GM19395 (cell line): Measurements from ENCODE around the gene DEFB131B.
"Not testable (repeated sequence)": the region's sequence is repeated elsewhere in the genome, so short reads cannot be mapped to it uniquely, and the experiment has no call there.

Source experiments
- ATAC-seq: cut with Tn5 transposase; IDR thresholded peaks from one replicate; pipeline ENCODE4 v1.9.1; 2021; ENCODE audit warnings: mild to moderate bottlenecking, moderate library complexity; ENCODE audit not compliant: unreplicated experiment

Gene DEFB131B

GRCh38 chr11:71910775-71911174 lies 32.5 kb downstream of the DEFB131B start:
- not testable (repeated sequence) for ATAC-seq

- not testable (repeated sequence) for ATAC-seq
Observed at GRCh38 chr11:71911321-71911985, 33.2 kb downstream of the DEFB131B start.

GRCh38 chr11:71911986-71912340 lies 33.7 kb downstream of the DEFB131B start:
- not testable (repeated sequence) for ATAC-seq

GRCh38 chr11:71913756-71914526 lies 35.7 kb downstream of the DEFB131B start:
- no peak for ATAC-seq

GRCh38 chr11:71914617-71915189 lies 36.5 kb downstream of the DEFB131B start:
- no peak for ATAC-seq

- no peak for ATAC-seq
Observed at GRCh38 chr11:71917646-71918140, 39.4 kb downstream of the DEFB131B start.

- peak; percentile 81 for ATAC-seq
Observed at GRCh38 chr11:71927820-71928736, 49.8 kb downstream of the DEFB131B start, which contains the start of gene XNDC1N. Gene XNDC1N (minus strand): TSS chr11:71928594. CDS start chr11:71923353, 5,241 bp downstream.

GRCh38 chr11:71928737-71929443 lies 50.6 kb downstream of the DEFB131B start, which contains the start of gene RNF121:
Gene RNF121 (plus strand): TSS chr11:71929046. CDS start chr11:71929062, 16 bp downstream.
- peak; percentile 85 for ATAC-seq

GRCh38 chr11:71929491-71929890 lies 51.2 kb downstream of the DEFB131B start:
- ATAC-seq: no peak

- ATAC-seq: no peak
Observed at GRCh38 chr11:71930556-71931244, 52.4 kb downstream of the DEFB131B start.

GRCh38 chr11:71931245-71931602 lies 53.0 kb downstream of the DEFB131B start:
- no peak for ATAC-seq

- no peak for ATAC-seq
Observed at GRCh38 chr11:71933141-71933933, 55.1 kb downstream of the DEFB131B start.
